Measurements from ENCODE around the gene GPT2.

The GPT2 gene

GRCh38 chr16:46961373-46962353 is 77.5 kb downstream of the GPT2 start:
- DNase-seq (ENCODE audit: low spot score), result no peak
- FAIRE-seq, result no peak

- DNase-seq (ENCODE audit: low spot score), result no peak
- no peak for FAIRE-seq
Observed at GRCh38 chr16:46962629-46963028, 78.5 kb downstream of the GPT2 start.

GRCh38 chr16:46968063-46968435 is 83.9 kb downstream of the GPT2 start:
- DNase-seq (ENCODE audit: low spot score), result no peak
- FAIRE-seq, result no peak

- FAIRE-seq (no peak), DNase-seq (ENCODE audit: low spot score) (no peak)
Observed at GRCh38 chr16:46970089-46970488, 85.9 kb downstream of the GPT2 start.

- no peak for DNase-seq (ENCODE audit: low spot score)
- FAIRE-seq, result no peak
Observed at GRCh38 chr16:46971271-46971670, 87.1 kb downstream of the GPT2 start.

GRCh38 chr16:46972429-46973206 is 88.5 kb downstream of the GPT2 start:
- peak; percentile 54 for DNase-seq (ENCODE audit: low spot score)

GRCh38 chr16:46973207-46973995 is 89.2 kb downstream of the GPT2 start, which contains the start of gene DNAJA2:
DNAJA2 (minus strand) TSS chr16:46973674; CDS start chr16:46973572, 102 bp downstream.
- peak; percentile 58 for FAIRE-seq
- peak; percentile 95 for DNase-seq (ENCODE audit: low spot score)

More at GRCh38 chr16:46972429-46973206, 88.5 kb downstream of the GPT2 start:
- no peak for FAIRE-seq

- DNase-seq (ENCODE audit: low spot score) (no peak), FAIRE-seq (no peak)
Observed at GRCh38 chr16:46973996-46974324, 89.8 kb downstream of the GPT2 start.

GRCh38 chr16:46974352-46974751 is 90.2 kb downstream of the GPT2 start:
- FAIRE-seq (no peak), DNase-seq (ENCODE audit: low spot score) (peak; percentile 14)

GRCh38 chr16:46975165-46975564 is 91.0 kb downstream of the GPT2 start:
- DNase-seq (ENCODE audit: low spot score) (no peak), FAIRE-seq (no peak)

GRCh38 chr16:46975908-46976470 is 91.8 kb downstream of the GPT2 start:
- DNase-seq (ENCODE audit: low spot score) (no peak), FAIRE-seq (no peak)

- FAIRE-seq (no peak), DNase-seq (ENCODE audit: low spot score) (no peak)
Observed at GRCh38 chr16:46976550-46976949, 92.4 kb downstream of the GPT2 start.

Measured in urothelium cell line (cell line).